Effector memory CD4-positive, alpha-beta T cell (primary cell): Measurements from ENCODE around the gene PKD1.
A peak's percentile ranks its signal among the peaks of the same experiment; 100 is the strongest.

Experiments
- DNase-seq, 3 donors: peaks; one replicate each; pipeline ENCODE4 v3.0.0-alpha.2; 2020
- H3K27ac ChIP-seq: 2 replicates; pipeline ENCODE4 v1.7.0; 2013; ENCODE audit warnings: mild to moderate bottlenecking, low read length, moderate library complexity; ENCODE audit not compliant: insufficient read depth, poor library complexity, severe bottlenecking
- H3K27me3 ChIP-seq: replicated peaks from 2 replicates; pipeline ENCODE4 v1.7.0; 2013; ENCODE audit warnings: mild to moderate bottlenecking, low read length; ENCODE audit not compliant: insufficient read depth, control insufficient read depth, poor library complexity, severe bottlenecking
- H3K36me3 ChIP-seq: 2 replicates; pipeline ENCODE4 v1.7.0; 2013; ENCODE audit warnings: mild to moderate bottlenecking, low read length, moderate library complexity; ENCODE audit not compliant: control insufficient read depth, insufficient read depth
- H3K4me1 ChIP-seq: 2 replicates; pipeline ENCODE4 v1.7.0; 2013; ENCODE audit warnings: low read length, mild to moderate bottlenecking; ENCODE audit not compliant: control insufficient read depth, insufficient read depth, poor library complexity, severe bottlenecking
- H3K4me3 ChIP-seq: 2 replicates; pipeline ENCODE4 v1.7.0; 2013; ENCODE audit warnings: low read length, low read depth, mild to moderate bottlenecking; ENCODE audit not compliant: insufficient read depth, poor library complexity, severe bottlenecking
- H3K9me3 ChIP-seq: 2 replicates; pipeline ENCODE4 v1.7.0; 2013; ENCODE audit warnings: mild to moderate bottlenecking, low read length, moderate library complexity; ENCODE audit not compliant: control insufficient read depth

PKD1 gene

GRCh38 chr16:2053897-2054296 lies 81.8 kb downstream of the PKD1 start:
- peaks cover 49% of the 10 kb centered on the region for H3K36me3 ChIP-seq
- H3K9me3 ChIP-seq: no peaks in the 10 kb centered on the region
- DNase-seq: no peak
- H3K4me3 ChIP-seq: no peak overlapping the region
- no peak overlapping the region for H3K27ac ChIP-seq
- H3K27me3 ChIP-seq: no peaks in the 10 kb centered on the region
- H3K4me1 ChIP-seq: peaks cover under 1% of the 10 kb centered on the region

DNA sequence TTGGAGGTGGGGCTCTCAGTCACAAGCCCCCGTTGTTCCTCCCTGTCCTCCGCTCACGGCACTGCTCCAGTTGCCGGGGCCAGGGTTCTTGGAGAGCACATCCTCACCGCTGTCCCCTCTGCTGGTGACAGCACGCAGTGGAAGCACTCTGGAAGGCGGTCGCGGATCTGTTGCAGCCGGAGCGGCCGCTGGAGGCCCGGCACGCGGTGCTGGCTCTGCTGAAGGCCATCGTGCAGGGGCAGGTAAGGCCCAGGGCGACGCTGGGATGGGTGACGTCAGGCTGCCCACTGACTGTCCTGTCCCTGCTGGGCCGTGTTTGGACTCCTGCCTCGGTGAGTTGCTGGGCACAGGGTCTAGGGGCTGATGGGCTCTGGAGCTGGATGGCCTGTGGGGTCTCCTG lies 82.5 kb downstream of the PKD1 start:
- no peak for DNase-seq
- no peaks in the 10 kb centered on the region for H3K27me3 ChIP-seq
- H3K36me3 ChIP-seq: peaks cover 44% of the 10 kb centered on the region
- H3K9me3 ChIP-seq: no peaks in the 10 kb centered on the region
- H3K27ac ChIP-seq: no peak overlapping the region
- H3K4me3 ChIP-seq: no peak overlapping the region
- H3K4me1 ChIP-seq: peaks cover 7% of the 10 kb centered on the region

DNA sequence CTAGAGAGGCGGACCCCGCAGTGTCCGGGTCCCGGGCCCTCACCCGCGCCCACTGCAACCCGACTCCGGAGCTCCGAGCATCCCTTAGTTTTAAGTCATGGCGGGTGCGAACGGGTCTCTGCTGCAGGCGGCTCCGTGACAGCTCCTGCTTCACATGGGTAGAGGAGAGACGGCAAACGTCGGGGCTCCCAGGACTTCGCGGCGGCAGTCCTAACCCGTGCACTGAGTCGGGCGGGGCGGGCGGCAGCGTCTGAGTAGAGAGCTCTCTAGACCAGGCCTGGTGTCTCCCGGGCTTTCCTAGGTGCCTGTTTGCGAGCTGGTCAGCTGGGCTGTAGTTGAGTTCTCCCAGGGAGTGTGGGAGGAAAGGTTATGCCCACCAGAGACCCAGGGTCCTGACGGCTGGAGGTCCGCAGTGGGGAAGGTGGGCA lies 87.6 kb downstream of the PKD1 start:
- peak overlapping the region; percentile 91 for H3K4me3 ChIP-seq
- peaks cover 17% of the 10 kb centered on the region for H3K4me1 ChIP-seq
- peak overlapping the region; percentile 63 for H3K27ac ChIP-seq
- no peak for DNase-seq
- peaks cover 11% of the 10 kb centered on the region for H3K36me3 ChIP-seq
- H3K27me3 ChIP-seq: no peaks in the 10 kb centered on the region
- no peaks in the 10 kb centered on the region for H3K9me3 ChIP-seq

DNA sequence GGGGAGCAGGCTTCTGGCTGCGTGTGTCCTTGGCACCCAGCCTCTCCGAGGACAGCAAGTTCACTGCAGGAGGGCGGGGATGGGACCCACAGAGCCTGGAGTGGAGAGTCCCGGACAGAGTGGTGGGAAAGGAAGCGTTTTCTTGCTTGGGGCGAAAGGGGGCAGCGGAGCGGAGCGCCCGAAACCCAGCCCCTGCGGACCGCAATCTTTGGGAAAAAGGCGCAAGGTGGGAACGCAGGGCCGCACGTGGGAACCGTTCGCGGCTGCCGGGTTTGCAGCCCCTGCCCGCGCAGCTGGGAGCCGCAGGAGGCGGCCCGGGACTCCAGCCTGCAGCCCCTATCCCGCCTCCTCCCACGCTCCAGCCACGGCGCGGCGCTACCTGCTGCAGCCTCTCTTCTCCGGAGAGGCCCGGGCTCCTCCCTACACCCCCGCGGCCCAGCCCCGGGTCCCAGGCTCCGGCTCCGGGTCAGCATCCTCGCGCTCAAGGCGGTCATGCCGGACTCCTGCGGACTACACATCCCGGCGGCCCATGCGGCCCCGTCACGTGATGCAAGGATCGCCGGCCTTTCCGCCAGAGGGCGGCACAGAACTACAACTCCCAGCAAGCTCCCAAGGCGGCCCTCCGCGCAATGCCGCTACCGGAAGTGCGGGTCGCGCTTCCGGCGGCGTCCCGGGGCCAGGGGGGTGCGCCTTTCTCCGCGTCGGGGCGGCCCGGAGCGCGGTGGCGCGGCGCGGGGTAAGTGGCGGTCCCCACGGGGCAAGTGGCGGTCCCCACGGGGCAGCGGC lies 88.2 kb downstream of the PKD1 start, which contains the start of the genes NTHL1 and TSC2:
TSS of gene NTHL1 (minus strand) at position 505 of the 786 bp plus-strand sequence. CDS start at position 494, 11 bp downstream.
TSS of gene TSC2 (plus strand) at position 656 of the 786 bp plus-strand sequence. CDS start 631 bp downstream, outside the sequence.
- H3K27ac ChIP-seq: peak within 1 kb of the TSS; percentile 63

DNA sequence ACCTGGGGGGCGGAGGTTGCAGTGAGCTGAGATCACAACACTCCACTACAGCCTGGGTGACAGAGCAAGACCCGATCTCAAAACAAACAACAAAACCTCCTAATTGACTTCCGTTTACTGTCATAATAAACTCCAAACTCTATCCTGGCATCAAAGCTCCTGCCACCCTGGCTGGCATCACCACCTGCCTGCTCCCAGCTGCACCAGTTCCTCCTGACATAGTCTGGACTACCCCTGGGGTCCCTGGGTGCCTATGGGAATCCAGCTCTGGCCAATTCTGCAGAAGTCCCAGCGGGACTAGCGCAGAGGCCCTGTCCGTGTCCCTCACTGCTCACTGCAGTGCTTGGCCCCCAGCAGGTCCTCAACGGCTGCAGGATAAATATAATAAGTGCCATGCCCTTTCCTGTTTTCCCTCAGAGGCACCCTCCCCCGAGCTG lies 88.8 kb downstream of the PKD1 start:
- Histone ChIP-seq H3K36me3 (peaks cover 5% of the 10 kb centered on the region), H3K27me3 (no peaks in the 10 kb centered on the region), H3K4me1 (peaks cover 17% of the 10 kb centered on the region), H3K27ac (no peak overlapping the region), H3K9me3 (no peaks in the 10 kb centered on the region), H3K4me3 (peak overlapping the region; percentile 91)
- no peak for DNase-seq

More for the DNA sequence above, 88.2 kb downstream of the PKD1 start, which contains the start of the genes NTHL1 and TSC2:
- peak; percentile 82 to 90 (median 87) for DNase-seq
- no peaks in the 10 kb centered on the region for H3K9me3 ChIP-seq
- peaks cover 5% of the 10 kb centered on the region for H3K36me3 ChIP-seq
- no peaks in the 10 kb centered on the region for H3K27me3 ChIP-seq
- peaks cover 17% of the 10 kb centered on the region for H3K4me1 ChIP-seq
- peak within 1 kb of the TSS; percentile 91 for H3K4me3 ChIP-seq

GRCh38 chr16:2045965-2046892 lies 89.5 kb downstream of the PKD1 start:
- Histone ChIP-seq H3K9me3 (no peaks in the 10 kb centered on the region), H3K4me3 (no peak overlapping the region), H3K27ac (no peak overlapping the region), H3K27me3 (no peaks in the 10 kb centered on the region), H3K36me3 (peaks cover 5% of the 10 kb centered on the region), H3K4me1 (peaks cover 17% of the 10 kb centered on the region)
- DNase-seq: no peak

- DNase-seq: no peak
- H3K27me3 ChIP-seq: no peaks in the 10 kb centered on the region
Measured at GRCh38 chr16:2044541-2044940, 91.2 kb downstream of the PKD1 start.

DNA sequence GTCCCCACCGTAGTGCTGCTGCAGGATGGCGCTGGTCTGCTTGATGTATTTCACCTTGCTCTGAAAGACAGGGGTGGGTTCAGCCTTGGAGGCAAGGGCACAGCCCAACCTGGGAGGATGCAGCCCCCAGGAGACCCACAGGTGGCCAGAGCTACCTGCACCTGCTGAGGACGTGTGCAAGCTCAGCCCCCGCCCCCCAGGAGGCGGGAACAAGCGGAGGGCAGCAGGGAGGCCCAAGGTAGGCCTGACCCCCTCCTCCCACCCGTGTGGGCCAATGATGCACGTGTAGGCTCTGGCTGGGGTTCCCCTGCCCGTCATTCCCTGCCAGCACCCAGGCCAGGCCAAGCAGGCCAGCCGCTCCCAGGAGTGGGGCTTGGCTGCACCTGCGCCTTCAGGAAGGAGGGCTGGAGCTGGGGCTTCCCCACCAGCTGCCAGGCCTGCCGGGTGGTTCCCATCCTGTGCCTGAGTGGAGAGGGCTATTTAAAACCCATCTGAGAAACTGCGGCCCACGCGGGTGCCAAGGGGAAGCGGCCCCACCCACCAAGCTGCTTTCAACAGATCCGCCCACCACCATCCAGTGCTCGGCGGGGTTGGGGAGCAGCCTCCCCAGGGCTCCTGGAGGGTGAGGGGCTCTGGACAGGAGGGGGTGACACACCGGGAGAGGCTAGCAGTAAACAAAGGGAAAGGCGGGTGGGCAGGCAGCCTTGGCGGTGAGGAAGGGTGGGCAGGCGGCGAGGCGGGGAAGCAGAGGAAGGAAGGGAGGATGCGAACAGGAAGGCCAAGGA lies 91.8 kb downstream of the PKD1 start:
- no peak for DNase-seq
- Histone ChIP-seq H3K36me3 (no peaks in the 10 kb centered on the region), H3K4me1 (peaks cover 17% of the 10 kb centered on the region)

More at GRCh38 chr16:2044541-2044940, 91.2 kb downstream of the PKD1 start:
- H3K9me3 ChIP-seq: no peaks in the 10 kb centered on the region
- H3K4me3 ChIP-seq: no peak overlapping the region
- no peaks in the 10 kb centered on the region for H3K36me3 ChIP-seq
- H3K27ac ChIP-seq: no peak overlapping the region
- peaks cover 17% of the 10 kb centered on the region for H3K4me1 ChIP-seq

DNA sequence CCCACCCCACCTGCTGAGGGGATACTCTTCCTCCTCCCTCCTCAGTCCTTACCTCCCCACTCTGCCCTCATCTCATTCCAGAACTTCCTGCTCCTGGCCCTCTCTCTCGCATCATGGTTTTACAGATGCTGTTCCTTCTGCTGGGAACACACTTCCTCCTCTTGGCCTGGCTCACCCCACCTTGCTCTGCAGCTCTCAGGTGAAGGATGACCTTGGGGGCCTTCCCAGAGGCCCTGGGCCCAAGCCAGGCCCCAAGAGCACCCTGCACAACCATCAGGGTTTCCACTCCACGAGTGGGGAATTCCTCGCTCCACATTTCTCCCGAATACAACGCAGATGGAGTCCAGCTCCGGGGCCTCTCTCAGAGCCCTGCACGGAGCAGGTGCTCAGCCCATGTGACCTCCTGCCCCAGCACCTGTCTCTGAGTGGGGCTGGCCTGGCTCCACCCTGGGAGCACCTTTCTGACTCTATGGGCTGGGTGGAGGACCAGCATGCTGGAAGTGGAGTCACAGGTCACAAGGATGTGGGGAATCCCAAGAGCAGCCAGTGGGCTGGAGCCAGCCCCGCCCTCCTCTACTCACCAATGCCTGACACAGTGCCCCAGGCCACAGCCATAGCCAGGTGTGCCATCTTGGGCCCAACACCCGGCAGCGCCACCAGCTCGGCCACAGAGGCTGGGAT lies 92.6 kb downstream of the PKD1 start:
- Histone ChIP-seq H3K27me3 (no peaks in the 10 kb centered on the region), H3K9me3 (no peaks in the 10 kb centered on the region), H3K4me3 (no peak overlapping the region), H3K27ac (no peak overlapping the region), H3K4me1 (peaks cover 10% of the 10 kb centered on the region), H3K36me3 (no peaks in the 10 kb centered on the region)
- DNase-seq: no peak

More for the DNA sequence above, 91.8 kb downstream of the PKD1 start:
- no peaks in the 10 kb centered on the region for H3K9me3 ChIP-seq
- H3K4me3 ChIP-seq: no peak overlapping the region
- no peak overlapping the region for H3K27ac ChIP-seq
- no peaks in the 10 kb centered on the region for H3K27me3 ChIP-seq
